ENCODE data around the gene ABLIM1. TPM values are rescaled to one million over a fixed set of nuclear protein-coding genes. Genes with fewer than 3 reads are reported as not detected.
A peak's percentile ranks its signal among the peaks of the same experiment; 100 is the strongest.

Gene ABLIM1
- total RNA-seq, 1 experiment from 2014 or later, result 34.0 TPM

- H3K9me3 ChIP-seq (ENCODE audit: low read depth, low read length, poor library complexity, severe bottlenecking), result no peaks in the 10 kb centered on the region
- no peak overlapping the region for H3K4me3 ChIP-seq (ENCODE audit: low read depth, low read length, poor library complexity, severe bottlenecking)
- CTCF ChIA-PET, result no interaction called here
- DNase-seq (ENCODE audit: low spot score), result peak; percentile 72
- H3K27me3 ChIP-seq (replicated peaks; ENCODE audit: insufficient read depth, low read depth, low read length, poor library complexity), result peaks cover 14% of the 10 kb centered on the region
- no peaks in the 10 kb centered on the region for H3K36me3 ChIP-seq (ENCODE audit: insufficient read depth, low read length, poor library complexity, severe bottlenecking)
- BruUV-seq (replicated peaks), result no TSS peak
- no peak for TF ChIP-seq EZH2 (IDR thresholded peaks at IDR 0.05; ENCODE audit: borderline replicate concordance, low read depth, low read length, poor library complexity, severe bottlenecking)
- TF ChIP-seq CTCF (conservative IDR thresholded peaks at IDR 0.05; ENCODE audit: low read depth, low read length), result no peak
- H3K4me1 ChIP-seq (ENCODE audit: insufficient read depth, low read length, poor library complexity, severe bottlenecking), result peaks cover 14% of the 10 kb centered on the region
- POLR2A ChIA-PET (ENCODE audit: low non-redundant PET), result no interaction called here
- no peak overlapping the region for H3K27ac ChIP-seq (ENCODE audit: low read depth, low read length, poor library complexity, severe bottlenecking)
- intact Hi-C loops (cut with micrococcal nuclease; ENCODE audit: unreplicated experiment), result no loop called here
These were observed 23.5 kb downstream of the ABLIM1 start for GRCh38 chr10:114634609-114634979.

GRCh38 chr10:114632869-114633715, 25.0 kb downstream of the ABLIM1 start:
- Histone ChIP-seq H3K4me1 (ENCODE audit: insufficient read depth, low read length, poor library complexity, severe bottlenecking) (peaks cover 14% of the 10 kb centered on the region), H3K9me3 (ENCODE audit: low read depth, low read length, poor library complexity, severe bottlenecking) (no peaks in the 10 kb centered on the region), H3K27ac (ENCODE audit: low read depth, low read length, poor library complexity, severe bottlenecking) (no peak overlapping the region), H3K4me3 (ENCODE audit: low read depth, low read length, poor library complexity, severe bottlenecking) (peak overlapping the region; percentile 51), H3K27me3 (replicated peaks; ENCODE audit: insufficient read depth, low read depth, low read length, poor library complexity) (peaks cover 14% of the 10 kb centered on the region), H3K36me3 (ENCODE audit: insufficient read depth, low read length, poor library complexity, severe bottlenecking) (no peaks in the 10 kb centered on the region)
- no peak for TF ChIP-seq EZH2 (IDR thresholded peaks at IDR 0.05; ENCODE audit: borderline replicate concordance, low read depth, low read length, poor library complexity, severe bottlenecking)
- no peak for TF ChIP-seq CTCF (conservative IDR thresholded peaks at IDR 0.05; ENCODE audit: low read depth, low read length)
- peak; percentile 70 for DNase-seq (ENCODE audit: low spot score)
- ChIA-PET POLR2A (ENCODE audit: low non-redundant PET) (no interaction called here), CTCF (interaction anchor here (0.5 to 0.6 kb wide), 3 partner anchors 16 to 246 kb away, joined by 6 to 7 read pairs (median 7); no protein-coding TSS in a partner anchor)
- intact Hi-C loops (cut with micrococcal nuclease; ENCODE audit: unreplicated experiment), result no loop called here
- BruUV-seq (replicated peaks), result no TSS peak

- CTCF ChIA-PET, result interaction anchor here (0.5 to 0.6 kb wide), 2 partner anchors 247 to 627 kb away, joined by 3 to 6 read pairs; no protein-coding TSS in a partner anchor
- no peaks in the 10 kb centered on the region for H3K9me3 ChIP-seq (ENCODE audit: low read depth, low read length, poor library complexity, severe bottlenecking)
- intact Hi-C loops (cut with micrococcal nuclease; ENCODE audit: unreplicated experiment), result no loop called here
- POLR2A ChIA-PET (ENCODE audit: low non-redundant PET), result interaction anchor here (0.7 kb wide), 1 partner anchor 1260 kb away, joined by 3 read pairs; no protein-coding TSS in a partner anchor
- BruUV-seq (replicated peaks), result no TSS peak
- H3K27ac ChIP-seq (ENCODE audit: low read depth, low read length, poor library complexity, severe bottlenecking), result no peak overlapping the region
- TF ChIP-seq CTCF (conservative IDR thresholded peaks at IDR 0.05; ENCODE audit: low read depth, low read length) (no peak), EZH2 (IDR thresholded peaks at IDR 0.05; ENCODE audit: borderline replicate concordance, low read depth, low read length, poor library complexity, severe bottlenecking) (no peak)
- DNase-seq (ENCODE audit: low spot score), result peak; percentile 48
- H3K27me3 ChIP-seq (replicated peaks; ENCODE audit: insufficient read depth, low read depth, low read length, poor library complexity), result peaks cover 14% of the 10 kb centered on the region
- no peaks in the 10 kb centered on the region for H3K36me3 ChIP-seq (ENCODE audit: insufficient read depth, low read length, poor library complexity, severe bottlenecking)
- H3K4me1 ChIP-seq (ENCODE audit: insufficient read depth, low read length, poor library complexity, severe bottlenecking), result peaks cover 14% of the 10 kb centered on the region
- H3K4me3 ChIP-seq (ENCODE audit: low read depth, low read length, poor library complexity, severe bottlenecking), result peak overlapping the region; percentile 51
These were observed 26.2 kb downstream of the ABLIM1 start for GRCh38 chr10:114631666-114632417.
